Activated naive CD8-positive, alpha-beta T cell treated with anti-CD3 and anti-CD28 coated beads, Interleukin-2, amount 10 ng/mL, durations not matched to agents 7 days and 5 days (primary cell): ENCODE data around the gene HNRNPD. TPM values are rescaled to one million over a fixed set of nuclear protein-coding genes. Genes with fewer than 3 reads are reported as not detected.
"Not testable (repeated sequence)": the region's sequence is repeated elsewhere in the genome, so short reads cannot be mapped to it uniquely, and the experiment has no call there.

Source experiments
- ATAC-seq: fragments of 150-1000 bp; cut with Tn5 transposase; one replicate; pipeline ENCODE4 v1.10.0; 2021; ENCODE audit warnings: low read depth, moderate library complexity
- POLR2A ChIA-PET: fragments of 350-600 bp; sonication (Branson Sonifier 250); formaldehyde crosslinking; loops from one replicate; lab custom pipeline; 2021; ENCODE audit warnings: antibody characterized with exemption; lab: Charles Lee
- DNase-seq: peaks from one replicate; pipeline ENCODE4 v3.0.0; 2021
- H3K27ac Mint-ChIP-seq: one replicate; pipeline ENCODE4 v1.8.0; 2022; ENCODE audit warnings: mild to moderate bottlenecking, mixed read lengths
- H3K27me3 Mint-ChIP-seq: one replicate; pipeline ENCODE4 v1.8.0; 2022; ENCODE audit warnings: mild to moderate bottlenecking, moderate library complexity, mixed read lengths
- H3K36me3 Mint-ChIP-seq: one replicate; pipeline ENCODE4 v1.8.0; 2021; ENCODE audit warnings: mild to moderate bottlenecking, mixed read lengths
- H3K4me1 Mint-ChIP-seq: one replicate; pipeline ENCODE4 v1.8.0; 2021; ENCODE audit warnings: mixed read lengths
- H3K4me3 Mint-ChIP-seq: one replicate; pipeline ENCODE4 v1.8.0; 2022; ENCODE audit warnings: mild to moderate bottlenecking, moderate library complexity, mixed read lengths
- H3K9me3 Mint-ChIP-seq: one replicate; pipeline ENCODE4 v1.8.0; 2021; ENCODE audit warnings: mixed read lengths
- total RNA-seq, 2 experiments: library from RNA; stranded (reverse); gene quantifications; one replicate each; pipeline ENCODE4 v1.2.3, GENCODE V29; 2021

HNRNPD gene
- total RNA-seq = 100 to 1,000 TPM; 356 to 360 TPM

- no peaks in the 10 kb centered on the region for H3K27me3 Mint-ChIP-seq
- DNase-seq = peak; percentile 89
- H3K9me3 Mint-ChIP-seq = no peaks in the 10 kb centered on the region
- H3K36me3 Mint-ChIP-seq = peaks cover 49% of the 10 kb centered on the region
- H3K27ac Mint-ChIP-seq = peak within 1 kb of the TSS; percentile 98
- H3K4me3 Mint-ChIP-seq = peak within 1 kb of the TSS; percentile 94
- ATAC-seq = peak; percentile 94
- H3K4me1 Mint-ChIP-seq = peaks cover 38% of the 10 kb centered on the region
- POLR2A ChIA-PET = interaction anchor here (0.5 to 4.2 kb wide), 19 partner anchors 10 to 1092 kb away, joined by 3 to 95 read pairs (median 4); partner anchors contain the start of genes ENOPH1 and HNRNPDL
Observed at GRCh38 chr4:82373816-82374625, at the start of gene HNRNPD. TSS of gene HNRNPD (minus strand) at chr4:82373991. CDS start at chr4:82373678, 313 bp downstream.

- Mint-ChIP-seq H3K9me3 (no peaks in the 10 kb centered on the region), H3K36me3 (peaks cover 51% of the 10 kb centered on the region), H3K4me1 (peaks cover 35% of the 10 kb centered on the region), H3K27me3 (peaks cover 7% of the 10 kb centered on the region), H3K4me3 (no peak overlapping the region), H3K27ac (no peak overlapping the region)
- POLR2A ChIA-PET = interaction anchor here (0.6 to 2.4 kb wide), 3 partner anchors 49 to 467 kb away, joined by 4 to 13 read pairs (median 6); partner anchors contain the start of gene HNRNPD
- DNase-seq (no peak), ATAC-seq (no peak)
Observed at GRCh38 chr4:82422616-82423015, 48.8 kb upstream of the HNRNPD start.

- Mint-ChIP-seq H3K4me3 (no peak overlapping the region), H3K4me1 (peaks cover 29% of the 10 kb centered on the region), H3K27me3 (peaks cover 12% of the 10 kb centered on the region), H3K36me3 (peaks cover 45% of the 10 kb centered on the region), H3K27ac (no peak overlapping the region), H3K9me3 (no peaks in the 10 kb centered on the region)
- DNase-seq (no peak), ATAC-seq (no peak)
- POLR2A ChIA-PET = interaction anchor here (0.6 to 2.4 kb wide), 6 partner anchors 48 to 756 kb away, joined by 3 to 13 read pairs (median 4); partner anchors contain the start of gene HNRNPD
Observed at GRCh38 chr4:82421796-82422560, 48.2 kb upstream of the HNRNPD start.

- Mint-ChIP-seq H3K9me3 (no peaks in the 10 kb centered on the region), H3K27me3 (peaks cover 22% of the 10 kb centered on the region), H3K4me3 (no peak overlapping the region), H3K36me3 (peaks cover 25% of the 10 kb centered on the region), H3K4me1 (peaks cover 20% of the 10 kb centered on the region), H3K27ac (no peak overlapping the region)
- ATAC-seq = no peak
- POLR2A ChIA-PET = interaction anchor here (0.7 to 2.3 kb wide), 4 partner anchors 10 to 57 kb away, joined by 3 to 20 read pairs (median 6); partner anchors contain the start of gene HNRNPDL
- DNase-seq = no peak
Observed at GRCh38 chr4:82419451-82419850, 45.7 kb upstream of the HNRNPD start.

- Mint-ChIP-seq H3K27ac (no peak overlapping the region), H3K27me3 (peaks cover 28% of the 10 kb centered on the region), H3K4me3 (peak overlapping the region; percentile 37), H3K36me3 (peaks cover 3% of the 10 kb centered on the region), H3K9me3 (no peaks in the 10 kb centered on the region), H3K4me1 (peaks cover 9% of the 10 kb centered on the region)
- ATAC-seq (no peak), DNase-seq (no peak)
- POLR2A ChIA-PET = interaction anchor here (1.2 kb wide), 1 partner anchor 42 kb away, joined by 4 read pairs; the partner anchor contains the start of gene HNRNPD
Observed at GRCh38 chr4:82415922-82416365, 42.2 kb upstream of the HNRNPD start.

- not testable (repeated sequence) for H3K4me1 Mint-ChIP-seq
Observed at GRCh38 chr4:82415061-82415460, 41.3 kb upstream of the HNRNPD start.

GRCh38 chr4:82403725-82404124, 29.9 kb upstream of the HNRNPD start:
- H3K4me1 Mint-ChIP-seq = peaks cover 1% of the 10 kb centered on the region
- H3K9me3 Mint-ChIP-seq = no peaks in the 10 kb centered on the region
- POLR2A ChIA-PET = no interaction called here
- ATAC-seq (no peak), DNase-seq (no peak)
- peaks cover 14% of the 10 kb centered on the region for H3K27me3 Mint-ChIP-seq
- H3K36me3 Mint-ChIP-seq = peaks cover 1% of the 10 kb centered on the region
- no peak overlapping the region for H3K4me3 Mint-ChIP-seq
- no peak overlapping the region for H3K27ac Mint-ChIP-seq

More at GRCh38 chr4:82415061-82415460, 41.3 kb upstream of the HNRNPD start:
- H3K4me3 Mint-ChIP-seq, ATAC-seq, POLR2A ChIA-PET, H3K27ac Mint-ChIP-seq, H3K36me3 Mint-ChIP-seq, H3K9me3 Mint-ChIP-seq, DNase-seq: not testable (repeated sequence)
- peaks cover 30% of the 10 kb centered on the region for H3K27me3 Mint-ChIP-seq

GRCh38 chr4:82402196-82402775, 28.5 kb upstream of the HNRNPD start:
- no peak for ATAC-seq
- H3K27ac Mint-ChIP-seq = no peak overlapping the region

GRCh38 chr4:82401600-82401999, 27.8 kb upstream of the HNRNPD start:
- no peak for ATAC-seq
- H3K27me3 Mint-ChIP-seq = peaks cover 17% of the 10 kb centered on the region
- H3K27ac Mint-ChIP-seq = no peak overlapping the region
- H3K4me3 Mint-ChIP-seq = no peak overlapping the region
- no peaks in the 10 kb centered on the region for H3K9me3 Mint-ChIP-seq
- POLR2A ChIA-PET = no interaction called here
- no peak for DNase-seq
- peaks cover 1% of the 10 kb centered on the region for H3K36me3 Mint-ChIP-seq
- H3K4me1 Mint-ChIP-seq = peaks cover 1% of the 10 kb centered on the region

More at GRCh38 chr4:82402196-82402775, 28.5 kb upstream of the HNRNPD start:
- H3K36me3 Mint-ChIP-seq = peaks cover 1% of the 10 kb centered on the region
- POLR2A ChIA-PET = no interaction called here
- H3K9me3 Mint-ChIP-seq = no peaks in the 10 kb centered on the region
- peaks cover 1% of the 10 kb centered on the region for H3K4me1 Mint-ChIP-seq
- no peak for DNase-seq
- H3K4me3 Mint-ChIP-seq = no peak overlapping the region
- H3K27me3 Mint-ChIP-seq = peaks cover 17% of the 10 kb centered on the region

- DNase-seq (no peak), ATAC-seq (no peak)
- Mint-ChIP-seq H3K27ac (no peak overlapping the region), H3K9me3 (no peaks in the 10 kb centered on the region), H3K4me1 (peaks cover 7% of the 10 kb centered on the region), H3K4me3 (no peak overlapping the region), H3K36me3 (peaks cover 1% of the 10 kb centered on the region), H3K27me3 (peaks cover 15% of the 10 kb centered on the region)
- POLR2A ChIA-PET = interaction anchor here (1.3 kb wide), 1 partner anchor 31 kb away, joined by 3 read pairs; no protein-coding TSS in a partner anchor
Observed at GRCh38 chr4:82398263-82398662, 24.5 kb upstream of the HNRNPD start.

GRCh38 chr4:82397527-82397926, 23.7 kb upstream of the HNRNPD start:
- no peaks in the 10 kb centered on the region for H3K36me3 Mint-ChIP-seq

GRCh38 chr4:82394896-82395295, 21.1 kb upstream of the HNRNPD start:
- H3K27ac Mint-ChIP-seq = no peak overlapping the region
- no peak for ATAC-seq
- H3K27me3 Mint-ChIP-seq = peaks cover 5% of the 10 kb centered on the region
- no peak for DNase-seq
- H3K36me3 Mint-ChIP-seq = no peaks in the 10 kb centered on the region
- POLR2A ChIA-PET = interaction anchor here (0.5 kb wide), 1 partner anchor 26 kb away, joined by 3 read pairs; no protein-coding TSS in a partner anchor
- H3K4me3 Mint-ChIP-seq = no peak overlapping the region
- no peaks in the 10 kb centered on the region for H3K9me3 Mint-ChIP-seq
- peaks cover 7% of the 10 kb centered on the region for H3K4me1 Mint-ChIP-seq

More at GRCh38 chr4:82397527-82397926, 23.7 kb upstream of the HNRNPD start:
- peaks cover 7% of the 10 kb centered on the region for H3K4me1 Mint-ChIP-seq
- DNase-seq = no peak
- H3K27ac Mint-ChIP-seq = no peak overlapping the region
- ATAC-seq = no peak
- POLR2A ChIA-PET = interaction anchor here (1.3 kb wide), 1 partner anchor 32 kb away, joined by 3 read pairs; no protein-coding TSS in a partner anchor
- H3K4me3 Mint-ChIP-seq = no peak overlapping the region
- peaks cover 15% of the 10 kb centered on the region for H3K27me3 Mint-ChIP-seq
- no peaks in the 10 kb centered on the region for H3K9me3 Mint-ChIP-seq
